CD14-positive monocyte (primary cell): Measurements from ENCODE around the gene NLRP9. TPM values are rescaled to one million over a fixed set of nuclear protein-coding genes. Genes with fewer than 3 reads are reported as not detected.
A peak's percentile ranks its signal among the peaks of the same experiment; 100 is the strongest.

Experiments
- DNase-seq, 3 donors: peaks; one replicate each; pipeline ENCODE4 v3.0.0-alpha.2; 2011 to 2022
- H2AFZ ChIP-seq: 2 replicates; pipeline ENCODE4 v1.6.0; 2012; ENCODE audit warnings: mild to moderate bottlenecking, low read depth, low read length, inconsistent platforms; ENCODE audit not compliant: insufficient read depth, poor library complexity, severe bottlenecking
- H3K27ac ChIP-seq, 2 donors: 1 replicate in 1 of 2; 2 replicates in 1 of 2; pipeline ENCODE4 v1.5.1; 2012 to 2013; ENCODE audit warnings: low read length in 2 of 2, control low read depth in 1 of 2, inconsistent platforms in 1 of 2, low read depth in 1 of 2, mild to moderate bottlenecking in 1 of 2
- H3K27me3 ChIP-seq, 2 donors: one replicate each; pipeline versions ENCODE4 v1.6.0 to v1.6.1; 2011 to 2013; ENCODE audit warnings: low read length in 2 of 2; ENCODE audit not compliant: control insufficient read depth in 2 of 2, insufficient read depth in 2 of 2
- H3K36me3 ChIP-seq, 2 donors: replicated peaks in 1 of 2; 1 replicate in 1 of 2; 2 replicates in 1 of 2; pipeline versions ENCODE4 v1.5.1 to v1.6.1; 2012 to 2013; ENCODE audit warnings: low read length in 2 of 2, control low read depth in 1 of 2, inconsistent platforms in 1 of 2, mild to moderate bottlenecking in 1 of 2; ENCODE audit not compliant: insufficient read depth in 2 of 2, control insufficient read depth in 1 of 2
- H3K4me1 ChIP-seq, 2 donors: 1 replicate in 1 of 2; 2 replicates in 1 of 2; pipeline versions ENCODE4 v1.5.1 to v1.6.1; 2012 to 2013; ENCODE audit warnings: low read length in 2 of 2, control low read depth in 1 of 2, inconsistent platforms in 1 of 2, mild to moderate bottlenecking in 1 of 2, moderate library complexity in 1 of 2; ENCODE audit not compliant: insufficient read depth in 2 of 2, control insufficient read depth in 1 of 2
- H3K4me2 ChIP-seq: replicated peaks from 2 replicates; pipeline ENCODE3; 2012; ENCODE audit warnings: low read length, moderate library complexity, mild to moderate bottlenecking; ENCODE audit not compliant: poor library complexity, severe bottlenecking; ENCODE audit errors: extremely low read depth
- H3K4me3 ChIP-seq, 3 experiments: fragments of 200-600 bp in 1 of 3; sonication (generic) in 1 of 3; replicated peaks in 1 of 3; 1 replicate in 2 of 3; 2 replicates in 1 of 3; pipeline ENCODE4 v1.5.1; 2011 to 2013; ENCODE audit warnings: low read length in 3 of 3, mild to moderate bottlenecking in 3 of 3, control low read depth in 2 of 3, low read depth in 2 of 3, inconsistent platforms in 1 of 3, moderate library complexity in 1 of 3
- H3K79me2 ChIP-seq: 2 replicates; pipeline ENCODE4 v1.6.0; 2012; ENCODE audit warnings: mild to moderate bottlenecking, control low read depth, inconsistent platforms, low read length, moderate library complexity; ENCODE audit not compliant: insufficient read depth
- H3K9ac ChIP-seq: 2 replicates; pipeline ENCODE4 v1.6.0; 2017; ENCODE audit warnings: low read length, mild to moderate bottlenecking; ENCODE audit not compliant: insufficient read depth, poor library complexity, severe bottlenecking
- H3K9me3 ChIP-seq, 2 donors: replicated peaks in 1 of 2; 1 replicate in 1 of 2; 2 replicates in 1 of 2; pipeline versions ENCODE4 v1.5.1 to v1.6.1; 2012 to 2013; ENCODE audit warnings: low read length in 2 of 2, control low read depth in 1 of 2; ENCODE audit not compliant: control insufficient read depth in 1 of 2, insufficient read depth in 1 of 2
- H4K20me1 ChIP-seq: 2 replicates; pipeline ENCODE4 v1.6.0; 2012; ENCODE audit warnings: mild to moderate bottlenecking, low read length, control low read depth, moderate library complexity; ENCODE audit not compliant: insufficient read depth
- H3K27ac Mint-ChIP-seq, 7 donors: one replicate each; pipeline ENCODE4 v1.8.0; 2020; ENCODE audit warnings: mild to moderate bottlenecking in 7 of 7, mixed read lengths in 7 of 7, moderate library complexity in 6 of 7, inconsistent platforms in 2 of 7
- H3K27me3 Mint-ChIP-seq, 3 donors: one replicate each; pipeline ENCODE4 v1.8.0; 2021 to 2022; ENCODE audit warnings: low read depth in 3 of 3, mild to moderate bottlenecking in 3 of 3, mixed read lengths in 3 of 3, moderate library complexity in 3 of 3, inconsistent platforms in 1 of 3
- H3K36me3 Mint-ChIP-seq, 2 donors: one replicate each; pipeline ENCODE4 v1.8.0; 2020; ENCODE audit warnings: mixed read lengths in 2 of 2, inconsistent platforms in 1 of 2, mild to moderate bottlenecking in 1 of 2
- H3K4me1 Mint-ChIP-seq: one replicate; pipeline ENCODE4 v1.8.0; 2020; ENCODE audit warnings: mild to moderate bottlenecking, mixed read lengths
- H3K4me3 Mint-ChIP-seq, 2 donors: one replicate each; pipeline ENCODE4 v1.8.0; 2020; ENCODE audit warnings: mild to moderate bottlenecking in 2 of 2, mixed read lengths in 2 of 2, moderate library complexity in 1 of 2
- H3K9me3 Mint-ChIP-seq, 7 donors: one replicate each; pipeline ENCODE4 v1.8.0; 2020 to 2022; ENCODE audit warnings: mixed read lengths in 7 of 7, mild to moderate bottlenecking in 6 of 7, moderate library complexity in 6 of 7, inconsistent platforms in 2 of 7
- WGBS: methylation state at CpG from one replicate; pipeline ENCODE4 v1.1.5; 2013; ENCODE audit warnings: missing lambda C conversion rate; ENCODE audit not compliant: insufficient coverage; 5-methylcytosine and 5-hydroxymethylcytosine counted together
- intact Hi-C, 2 donors: fragments of 100-400 bp; cut with micrococcal nuclease; formaldehyde crosslinking; loops; one replicate each; pipeline versions ENCODE4 v1.15.0 to v1.15.1; 2023
- polyA plus RNA-seq, 3 donors: library from polyadenylated mRNA; depleted of rRNA in 1 of 3; unstranded in 2 of 3; stranded (reverse) in 1 of 3; fragments of 300-500 nt in 2 of 3; fragments of >200 nt in 1 of 3; fragmentation: Illumina TruSeq in 2 of 3; gene quantifications; 1 replicate in 2 of 3; 2 replicates in 1 of 3; pipeline ENCODE4 v1.2.3, GENCODE V29; 2012 to 2021
- TF ChIP-seq, protein P1 (sequence below): fragments of 200-600 bp; IDR thresholded peaks from one replicate; pipeline ENCODE4 v1.8.0; 2022; ENCODE audit warnings: antibody characterized with exemption, mild to moderate bottlenecking

The NLRP9 gene
- polyA plus RNA-seq, 3 donors: not detected

DNA sequence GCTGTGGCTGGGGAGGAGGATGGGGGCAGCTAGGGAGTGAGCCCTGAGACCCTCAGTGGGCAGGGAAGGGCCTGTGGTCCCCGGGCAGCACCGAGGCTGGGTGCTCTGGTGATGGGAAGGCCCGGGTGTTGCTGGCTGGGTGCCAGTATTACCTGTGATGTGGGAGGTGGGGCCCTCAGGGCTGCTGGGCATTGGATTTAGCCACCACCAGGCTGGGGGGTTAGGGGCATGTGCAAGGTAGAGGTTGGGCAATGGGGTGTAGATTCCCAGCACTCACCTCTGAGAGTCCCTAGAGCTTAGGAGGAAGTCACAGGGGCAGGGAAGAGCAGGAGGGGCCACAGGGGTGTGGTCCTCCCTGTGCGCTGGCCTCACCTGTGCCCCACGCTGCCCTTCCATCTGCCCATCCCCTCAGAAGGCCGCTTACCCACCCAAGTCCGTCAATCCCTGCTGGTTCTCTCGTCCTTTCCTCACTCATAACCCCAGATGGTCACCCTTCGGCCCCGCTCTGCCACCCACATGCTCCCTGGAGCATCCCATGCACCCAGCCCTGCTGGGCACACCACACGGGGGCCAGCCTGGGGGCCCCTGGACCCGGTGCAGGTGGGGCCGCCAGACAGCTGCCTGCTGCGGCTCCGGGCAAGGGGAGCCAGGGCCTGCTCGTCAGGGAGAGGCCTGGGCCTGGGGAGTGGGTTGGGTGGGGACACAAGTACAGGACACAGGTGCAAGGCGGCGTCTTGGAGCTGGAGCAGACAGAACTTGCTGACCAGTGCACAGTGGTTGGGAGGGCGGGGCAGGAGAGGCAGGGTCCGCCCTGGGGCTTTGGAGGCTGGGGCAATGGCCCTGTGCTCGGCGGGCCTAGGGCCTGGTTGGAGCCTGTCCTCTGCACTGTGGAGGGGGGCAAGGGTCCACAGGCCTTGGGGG lies 50.7 kb downstream of the NLRP9 start:
- Mint-ChIP-seq H3K36me3 (peaks cover 66 to 95% of the 10 kb centered on the region in 2 donors), H3K4me1 (peaks cover 2% of the 10 kb centered on the region), H3K27me3 (no peaks in the 10 kb centered on the region), H3K27ac (peak overlapping the region in 4 of 7 donors; percentile 46 to 60 (median 50)), H3K9me3 (no peaks in the 10 kb centered on the region), H3K4me3 (no peak overlapping the region)
- Histone ChIP-seq H3K4me1 (no peaks in the 10 kb centered on the region), H3K36me3 (peaks cover 83 to 94% of the 10 kb centered on the region in 2 donors), H3K4me3 (no peak overlapping the region), H3K9me3 (no peaks in the 10 kb centered on the region), H2AFZ (no peak overlapping the region), H3K4me2 (no peak overlapping the region), H3K79me2 (peaks cover 56% of the 10 kb centered on the region), H4K20me1 (peaks cover 96% of the 10 kb centered on the region), H3K9ac (peak overlapping the region; percentile 8), H3K27me3 (no peaks in the 10 kb centered on the region), H3K27ac (no peak overlapping the region)
- WGBS: 96% methylated on average over 17 of the region's 22 CpGs
- intact Hi-C loops: no loop called here
- TF ChIP-seq, protein P1, sequence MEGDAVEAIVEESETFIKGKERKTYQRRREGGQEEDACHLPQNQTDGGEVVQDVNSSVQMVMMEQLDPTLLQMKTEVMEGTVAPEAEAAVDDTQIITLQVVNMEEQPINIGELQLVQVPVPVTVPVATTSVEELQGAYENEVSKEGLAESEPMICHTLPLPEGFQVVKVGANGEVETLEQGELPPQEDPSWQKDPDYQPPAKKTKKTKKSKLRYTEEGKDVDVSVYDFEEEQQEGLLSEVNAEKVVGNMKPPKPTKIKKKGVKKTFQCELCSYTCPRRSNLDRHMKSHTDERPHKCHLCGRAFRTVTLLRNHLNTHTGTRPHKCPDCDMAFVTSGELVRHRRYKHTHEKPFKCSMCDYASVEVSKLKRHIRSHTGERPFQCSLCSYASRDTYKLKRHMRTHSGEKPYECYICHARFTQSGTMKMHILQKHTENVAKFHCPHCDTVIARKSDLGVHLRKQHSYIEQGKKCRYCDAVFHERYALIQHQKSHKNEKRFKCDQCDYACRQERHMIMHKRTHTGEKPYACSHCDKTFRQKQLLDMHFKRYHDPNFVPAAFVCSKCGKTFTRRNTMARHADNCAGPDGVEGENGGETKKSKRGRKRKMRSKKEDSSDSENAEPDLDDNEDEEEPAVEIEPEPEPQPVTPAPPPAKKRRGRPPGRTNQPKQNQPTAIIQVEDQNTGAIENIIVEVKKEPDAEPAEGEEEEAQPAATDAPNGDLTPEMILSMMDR: no peak
- no peak for DNase-seq

DNA sequence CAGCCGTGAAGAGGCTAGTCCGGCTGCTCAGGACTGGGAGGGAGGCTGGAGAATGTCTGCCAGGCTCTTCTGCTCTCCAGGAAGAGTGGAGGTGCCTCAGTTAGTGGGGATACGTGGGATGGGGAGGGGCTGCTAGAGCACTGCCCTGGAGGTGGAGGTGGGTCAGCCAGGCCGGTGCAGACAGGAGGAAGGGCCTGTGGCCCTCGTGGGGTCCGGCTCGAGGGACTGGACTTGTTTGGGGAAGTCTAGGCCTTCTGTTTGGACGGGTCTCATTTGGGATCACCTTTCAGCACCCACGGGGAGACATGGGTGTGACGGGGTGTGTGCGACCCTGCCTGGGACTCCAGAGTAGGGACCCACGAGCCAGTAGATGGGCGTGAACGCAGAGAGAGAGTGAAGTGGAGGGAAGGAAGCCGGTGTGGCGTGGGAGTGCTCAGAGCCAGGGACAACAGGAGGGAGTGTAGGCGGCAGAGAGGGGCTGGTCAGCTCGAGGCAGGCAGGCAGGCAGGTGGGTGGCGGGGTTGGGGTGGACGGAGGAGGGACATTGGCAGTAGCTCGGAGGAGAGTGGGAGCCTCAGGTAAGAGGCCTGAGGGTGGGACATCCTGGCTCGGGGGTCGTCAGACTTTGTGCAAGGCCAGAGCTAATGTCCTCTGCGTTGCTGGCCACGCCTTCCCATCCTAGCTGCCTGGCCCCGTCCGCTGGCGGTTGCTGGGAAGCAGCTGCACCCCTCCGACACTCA lies 51.7 kb downstream of the NLRP9 start:
- Mint-ChIP-seq H3K27ac (peak overlapping the region in 5 of 7 donors; percentile 19 to 84 (median 72)), H3K9me3 (no peaks in the 10 kb centered on the region), H3K4me1 (peaks cover 2% of the 10 kb centered on the region), H3K36me3 (peaks cover 66 to 95% of the 10 kb centered on the region in 2 donors), H3K4me3 (no peak overlapping the region), H3K27me3 (no peaks in the 10 kb centered on the region)
- intact Hi-C loops: no loop called here
- H4K20me1 ChIP-seq: peaks cover 96% of the 10 kb centered on the region
- H3K4me2 ChIP-seq: no peak overlapping the region
- DNase-seq: no peak
- H3K4me1 ChIP-seq: no peaks in the 10 kb centered on the region
- no peaks in the 10 kb centered on the region for H3K27me3 ChIP-seq
- no peak overlapping the region for H3K9ac ChIP-seq
- H3K27ac ChIP-seq: peak overlapping the region in 1 of 2 donors; percentile 14
- whole genome bisulfite sequencing: 96% methylated on average over 27 of the region's 29 CpGs
- TF ChIP-seq, protein P1: no peak
- H3K9me3 ChIP-seq: no peaks in the 10 kb centered on the region
- H3K79me2 ChIP-seq: peaks cover 66% of the 10 kb centered on the region
- no peak overlapping the region for H3K4me3 ChIP-seq
- H3K36me3 ChIP-seq: peaks cover 86 to 94% of the 10 kb centered on the region in 2 donors
- H2AFZ ChIP-seq: no peak overlapping the region
